ENCODE measurements around the gene ITGA11.

ITGA11 gene

GRCh38 chr15:68284616-68285258 is 147.2 kb downstream of the ITGA11 start:
- DNase-seq = no peak

- DNase-seq = no peak
Observed at GRCh38 chr15:68283401-68283800, 148.6 kb downstream of the ITGA11 start.

- no peak for DNase-seq
Observed at GRCh38 chr15:68281008-68281407, 151.0 kb downstream of the ITGA11 start.

- no peak for DNase-seq
Observed at GRCh38 chr15:68279779-68280753, 151.9 kb downstream of the ITGA11 start.

GRCh38 chr15:68278595-68279405 is 153.2 kb downstream of the ITGA11 start:
- DNase-seq = peak; percentile 14

- no peak for DNase-seq
Observed at GRCh38 chr15:68278345-68278594, 153.7 kb downstream of the ITGA11 start.

- peak; percentile 86 for DNase-seq
Observed at GRCh38 chr15:68277603-68278344, 154.2 kb downstream of the ITGA11 start, which contains the start of gene FEM1B. TSS of gene FEM1B (plus strand) at chr15:68277745. CDS start at chr15:68278418, 673 bp downstream.

- DNase-seq = peak; percentile 57
Observed at GRCh38 chr15:68277131-68277602, 154.8 kb downstream of the ITGA11 start.

- DNase-seq = no peak
Observed at GRCh38 chr15:68276668-68277067, 155.3 kb downstream of the ITGA11 start.

GRCh38 chr15:68275165-68275746 is 156.7 kb downstream of the ITGA11 start:
- DNase-seq = peak; percentile 21

GRCh38 chr15:68274201-68274848 is 157.6 kb downstream of the ITGA11 start:
- DNase-seq = no peak

- DNase-seq = no peak
Observed at GRCh38 chr15:68272721-68273271, 159.2 kb downstream of the ITGA11 start.

GRCh38 chr15:68271854-68272471 is 160.0 kb downstream of the ITGA11 start:
- peak; percentile 6 for DNase-seq

- no peak for DNase-seq
Observed at GRCh38 chr15:68268405-68268804, 163.6 kb downstream of the ITGA11 start.

- DNase-seq = no peak
Observed at GRCh38 chr15:68265674-68266073, 166.3 kb downstream of the ITGA11 start.

GRCh38 chr15:68265081-68265480 is 166.9 kb downstream of the ITGA11 start:
- no peak for DNase-seq

- DNase-seq = no peak
Observed at GRCh38 chr15:68264282-68264681, 167.7 kb downstream of the ITGA11 start.

- DNase-seq = no peak
Observed at GRCh38 chr15:68262514-68263356, 169.2 kb downstream of the ITGA11 start.

- DNase-seq = no peak
Observed at GRCh38 chr15:68261980-68262379, 170.0 kb downstream of the ITGA11 start.

GRCh38 chr15:68261241-68261640 is 170.7 kb downstream of the ITGA11 start:
- no peak for DNase-seq
